ENCODE measurements around the gene IL12RB1. TPM values are rescaled to one million over a fixed set of nuclear protein-coding genes. Genes with fewer than 3 reads are reported as not detected.

IL12RB1 gene
- total and polyA plus RNA-seq, 2 donors (not counting 3 experiments of a cell fraction or from before 2014, with no cell fraction given) = not detected

GRCh38 chr19:18131841-18132596, 45.3 kb upstream of the IL12RB1 start:
- dilution Hi-C loops (cut with MboI; ENCODE audit: extremely low pct_ligation_motif_present, low sequenced_read_pairs) = no loop called here
- Histone ChIP-seq H3K4me2 (ENCODE audit: insufficient read depth, low read length) (no peak overlapping the region), H2AFZ (ENCODE audit: low read depth, low read length) (no peak overlapping the region), H3K36me3 (ENCODE audit: control insufficient read depth in 2 of 2, extremely low read depth in 1 of 2, insufficient read depth in 2 of 2, low read length in 2 of 2) (no peaks in the 10 kb centered on the region), H3K9ac (replicated peaks; ENCODE audit: extremely low read depth, insufficient read depth, low read length) (no peak overlapping the region), H3K27me3 (ENCODE audit: control insufficient read depth in 2 of 2, insufficient read depth in 2 of 2, low read length in 2 of 2) (no peaks in the 10 kb centered on the region), H3K79me2 (ENCODE audit: control insufficient read depth, insufficient read depth, low read length) (no peaks in the 10 kb centered on the region), H3K4me3 (replicated peaks in 1 of 3; ENCODE audit: insufficient read depth in 1 of 3, low read depth in 1 of 3, low read length in 3 of 3) (no peak overlapping the region), H4K20me1 (replicated peaks; ENCODE audit: control insufficient read depth, extremely low read depth, insufficient read depth, low read length) (no peaks in the 10 kb centered on the region), H3K9me1 (replicated peaks; ENCODE audit: control insufficient read depth, extremely low read depth, insufficient read depth, low read length) (no peaks in the 10 kb centered on the region), H3K9me3 (replicated peaks; ENCODE audit: control insufficient read depth, insufficient read depth, low read length) (no peaks in the 10 kb centered on the region), H3K4me1 (ENCODE audit: control insufficient read depth, extremely low read depth, insufficient read depth, low read length) (no peaks in the 10 kb centered on the region), H3K27ac (ENCODE audit: insufficient read depth, low read depth, low read length) (no peak overlapping the region)
- DNase-seq (ENCODE audit: low read depth, low spot score) (no peak), FAIRE-seq (no peak)
- ChIA-PET POLR2A (no interaction called here), CTCF (interaction anchor here (0.6 to 1.8 kb wide), 3 partner anchors 19 to 450 kb away, joined by 3 to 5 read pairs (median 4); no protein-coding TSS in a partner anchor)
- BruUV-seq (replicated peaks) = no TSS peak
- intact Hi-C loops (cut with micrococcal nuclease) = no loop called here
- TF ChIP-seq JUN (IDR thresholded peaks at IDR 0.05; ENCODE audit: borderline replicate concordance, insufficient read depth, insufficient read length, low read depth) = no peak
- no peak for TF ChIP-seq FOS (IDR thresholded peaks at IDR 0.05; ENCODE audit: borderline replicate concordance, insufficient read depth, low read length)
- TF ChIP-seq POLR2AphosphoS5 (IDR thresholded peaks at IDR 0.05; ENCODE audit: insufficient read depth, low read depth, low read length) = no peak
- no peak for TF ChIP-seq MYC (IDR thresholded peaks at IDR 0.05; ENCODE audit: low read depth, low read length)
- TF ChIP-seq POLR2A (IDR thresholded peaks at IDR 0.05; ENCODE audit: low read depth, low read length) = no peak
- TF ChIP-seq GATA2 (IDR thresholded peaks at IDR 0.05; ENCODE audit: insufficient read depth, insufficient read length, low read depth, low read length) = no peak
- TF ChIP-seq, protein P1, sequence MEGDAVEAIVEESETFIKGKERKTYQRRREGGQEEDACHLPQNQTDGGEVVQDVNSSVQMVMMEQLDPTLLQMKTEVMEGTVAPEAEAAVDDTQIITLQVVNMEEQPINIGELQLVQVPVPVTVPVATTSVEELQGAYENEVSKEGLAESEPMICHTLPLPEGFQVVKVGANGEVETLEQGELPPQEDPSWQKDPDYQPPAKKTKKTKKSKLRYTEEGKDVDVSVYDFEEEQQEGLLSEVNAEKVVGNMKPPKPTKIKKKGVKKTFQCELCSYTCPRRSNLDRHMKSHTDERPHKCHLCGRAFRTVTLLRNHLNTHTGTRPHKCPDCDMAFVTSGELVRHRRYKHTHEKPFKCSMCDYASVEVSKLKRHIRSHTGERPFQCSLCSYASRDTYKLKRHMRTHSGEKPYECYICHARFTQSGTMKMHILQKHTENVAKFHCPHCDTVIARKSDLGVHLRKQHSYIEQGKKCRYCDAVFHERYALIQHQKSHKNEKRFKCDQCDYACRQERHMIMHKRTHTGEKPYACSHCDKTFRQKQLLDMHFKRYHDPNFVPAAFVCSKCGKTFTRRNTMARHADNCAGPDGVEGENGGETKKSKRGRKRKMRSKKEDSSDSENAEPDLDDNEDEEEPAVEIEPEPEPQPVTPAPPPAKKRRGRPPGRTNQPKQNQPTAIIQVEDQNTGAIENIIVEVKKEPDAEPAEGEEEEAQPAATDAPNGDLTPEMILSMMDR (IDR thresholded peaks at IDR 0.05; ENCODE audit: extremely low read depth in 1 of 2, insufficient read depth in 1 of 2, low read depth in 1 of 2, low read length in 2 of 2) = no peak
- no peak for TF ChIP-seq EZH2 (IDR thresholded peaks at IDR 0.05; ENCODE audit: borderline replicate concordance, low read depth, low read length, severe bottlenecking)
- no peak for TF ChIP-seq MAX (IDR thresholded peaks at IDR 0.05; ENCODE audit: insufficient read depth, insufficient read length)

Data from endothelial cell of umbilical vein (primary cell).